H9 (cell line): Measurements from ENCODE around the gene USF3. TPM values are rescaled to one million over a fixed set of nuclear protein-coding genes. Genes with fewer than 3 reads are reported as not detected.

Experiments
- DNase-seq: peaks from one replicate; pipeline ENCODE4 v3.0.0-alpha.2; 2017
- H2AFZ ChIP-seq: one replicate; pipeline ENCODE4 v1.6.1; 2013; ENCODE audit warnings: mild to moderate bottlenecking, low read length, control low read depth, moderate library complexity
- H2AK5ac ChIP-seq: 2 replicates; pipeline ENCODE4 v1.6.1; 2013; ENCODE audit warnings: low read length, control low read depth, mixed read lengths; ENCODE audit not compliant: insufficient read length
- H2BK120ac ChIP-seq: one replicate; pipeline ENCODE4 v1.6.1; 2013; ENCODE audit warnings: low read depth, mild to moderate bottlenecking, low read length, control low read depth, inconsistent platforms; ENCODE audit not compliant: poor library complexity, severe bottlenecking
- H2BK12ac ChIP-seq: 2 replicates; pipeline ENCODE4 v1.6.1; 2013; ENCODE audit warnings: low read length, control low read depth, mixed read lengths, low read depth; ENCODE audit not compliant: insufficient read length
- H2BK15ac ChIP-seq: 2 replicates; pipeline ENCODE4 v1.6.1; 2013; ENCODE audit warnings: low read depth, low read length, control low read depth
- H2BK20ac ChIP-seq: one replicate; pipeline ENCODE4 v1.6.1; 2013; ENCODE audit warnings: low read depth, mild to moderate bottlenecking, low read length, control low read depth, inconsistent platforms; ENCODE audit not compliant: poor library complexity, severe bottlenecking
- H2BK5ac ChIP-seq: 2 replicates; pipeline ENCODE4 v1.6.1; 2013; ENCODE audit warnings: low read length, control low read depth, mixed read lengths; ENCODE audit not compliant: insufficient read length
- H3K14ac ChIP-seq: 2 replicates; pipeline ENCODE4 v1.6.1; 2013; ENCODE audit warnings: low read length, control low read depth; ENCODE audit not compliant: insufficient read depth
- H3K18ac ChIP-seq: 2 replicates; pipeline ENCODE4 v1.6.1; 2013; ENCODE audit warnings: low read depth, mild to moderate bottlenecking, mixed read lengths, low read length, control low read depth; ENCODE audit not compliant: insufficient read length
- H3K23ac ChIP-seq: 2 replicates; pipeline ENCODE4 v1.6.1; 2013; ENCODE audit warnings: low read length, control low read depth, mixed read lengths, low read depth; ENCODE audit not compliant: insufficient read length
- H3K23me2 ChIP-seq: 2 replicates; pipeline ENCODE4 v1.6.1; 2013; ENCODE audit warnings: low read depth, mild to moderate bottlenecking, mixed read lengths, low read length, control low read depth; ENCODE audit not compliant: insufficient read length, poor library complexity, severe bottlenecking
- H3K27ac ChIP-seq: 2 replicates; pipeline ENCODE4 v1.5.1; 2013; ENCODE audit warnings: low read length, control low read depth, mixed read lengths, low read depth; ENCODE audit not compliant: insufficient read length
- H3K27me3 ChIP-seq: 2 replicates; pipeline ENCODE4 v1.6.1; 2013; ENCODE audit warnings: low read length, control low read depth, inconsistent platforms; ENCODE audit not compliant: insufficient read depth
- H3K4ac ChIP-seq: 2 replicates; pipeline ENCODE4 v1.6.1; 2013; ENCODE audit warnings: low read depth, mild to moderate bottlenecking, control low read depth, inconsistent platforms, low read length, moderate library complexity
- H3K4me1 ChIP-seq: 2 replicates; pipeline ENCODE4 v1.6.1; 2013; ENCODE audit warnings: low read length, control low read depth, inconsistent platforms; ENCODE audit not compliant: insufficient read depth
- H3K4me2 ChIP-seq: 2 replicates; pipeline ENCODE4 v1.6.1; 2013; ENCODE audit warnings: low read length, control low read depth, mixed read lengths; ENCODE audit not compliant: insufficient read length, insufficient read depth
- H3K56ac ChIP-seq: 2 replicates; pipeline ENCODE4 v1.6.1; 2013; ENCODE audit warnings: low read depth, mild to moderate bottlenecking, mixed read lengths, low read length, control low read depth; ENCODE audit not compliant: insufficient read length
- H3K79me1 ChIP-seq: 2 replicates; pipeline ENCODE4 v1.6.1; 2013; ENCODE audit warnings: low read depth, mild to moderate bottlenecking, moderate library complexity, low read length, control low read depth, inconsistent platforms; ENCODE audit not compliant: insufficient read depth, poor library complexity, severe bottlenecking
- H3K79me2 ChIP-seq: 2 replicates; pipeline ENCODE4 v1.6.1; 2013; ENCODE audit warnings: low read length, control low read depth, inconsistent platforms; ENCODE audit not compliant: insufficient read depth
- H3K9ac ChIP-seq: 2 replicates; pipeline ENCODE4 v1.6.1; 2013; ENCODE audit warnings: low read length, control low read depth, mixed read lengths; ENCODE audit not compliant: insufficient read length; ENCODE audit errors: extremely low read depth
- H3K9me3 ChIP-seq: one replicate; pipeline ENCODE4 v1.6.1; 2013; ENCODE audit warnings: low read depth, low read length, inconsistent platforms; ENCODE audit not compliant: control insufficient read depth
- H3T11ph ChIP-seq: one replicate; pipeline ENCODE4 v1.6.1; 2013; ENCODE audit warnings: mild to moderate bottlenecking, low read length, control low read depth, inconsistent platforms
- H4K20me1 ChIP-seq: one replicate; pipeline ENCODE4 v1.6.1; 2013; ENCODE audit not compliant: control insufficient read depth, insufficient read length, insufficient read depth
- H4K5ac ChIP-seq: 2 replicates; pipeline ENCODE4 v1.6.1; 2013; ENCODE audit warnings: low read depth, mild to moderate bottlenecking, mixed read lengths, low read length, control low read depth; ENCODE audit not compliant: insufficient read length
- H4K8ac ChIP-seq: replicated peaks from 2 replicates; pipeline ENCODE4 v1.6.1; 2013; ENCODE audit warnings: low read length, control low read depth, mixed read lengths, low read depth; ENCODE audit not compliant: insufficient read length
- H4K91ac ChIP-seq: 2 replicates; pipeline ENCODE4 v1.6.1; 2013; ENCODE audit warnings: low read depth, mild to moderate bottlenecking, moderate library complexity, mixed read lengths, low read length, control low read depth; ENCODE audit not compliant: insufficient read length
- H3K27ac Mint-ChIP-seq, 3 experiments: 2 replicates in 2 of 3; 3 replicates in 1 of 3; pipeline ENCODE4 v1.8.0; 2020 to 2021; ENCODE audit warnings: mixed read lengths in 3 of 3, mild to moderate bottlenecking in 1 of 3, moderate library complexity in 1 of 3
- H3K27me3 Mint-ChIP-seq: 2 replicates; pipeline ENCODE4 v1.8.0; 2021; ENCODE audit warnings: low read depth, mild to moderate bottlenecking, moderate library complexity, mixed read lengths
- H3K36me3 Mint-ChIP-seq, 3 experiments: 2 replicates in 2 of 3; 3 replicates in 1 of 3; pipeline ENCODE4 v1.8.0; 2020 to 2021; ENCODE audit warnings: low read depth in 3 of 3, mixed read lengths in 3 of 3; ENCODE audit not compliant: insufficient read depth in 1 of 3
- H3K4me1 Mint-ChIP-seq, 2 experiments: 2 replicates each; pipeline ENCODE4 v1.8.0; 2020; ENCODE audit warnings: mixed read lengths in 2 of 2
- H3K4me3 Mint-ChIP-seq, 2 experiments: 2 replicates in 1 of 2; 3 replicates in 1 of 2; pipeline ENCODE4 v1.8.0; 2020 to 2021; ENCODE audit warnings: mild to moderate bottlenecking in 2 of 2, mixed read lengths in 2 of 2, moderate library complexity in 1 of 2
- H3K9me3 Mint-ChIP-seq, 2 experiments: 2 replicates in 1 of 2; 3 replicates in 1 of 2; pipeline ENCODE4 v1.8.0; 2020; ENCODE audit warnings: mild to moderate bottlenecking in 2 of 2, mixed read lengths in 2 of 2, moderate library complexity in 1 of 2
- CTCF ChIP-seq: fragments of 200-600 bp; sonication (generic); conservative IDR thresholded peaks from 3 replicates; pipeline ENCODE4 v1.8.0; 2021; ENCODE audit warnings: antibody characterized with exemption, mild to moderate bottlenecking
- WGBS: extraction: QIAGEN DNeasy Blood & Tissue Kit; methylation state at CpG from one replicate; pipeline ENCODE4 v1.1.7; 2013; ENCODE audit warnings: missing lambda C conversion rate, low lambda C conversion rate, mixed read lengths; ENCODE audit not compliant: insufficient read length; ENCODE audit errors: extremely low coverage; 5-methylcytosine and 5-hydroxymethylcytosine counted together
- total RNA-seq: library from RNA; stranded (reverse); gene quantifications from 2 replicates; pipeline ENCODE4 v1.2.1, GENCODE V29; 2021

The USF3 gene
- total RNA-seq, 1 experiment from 2014 or later: 13.8 TPM

DNA sequence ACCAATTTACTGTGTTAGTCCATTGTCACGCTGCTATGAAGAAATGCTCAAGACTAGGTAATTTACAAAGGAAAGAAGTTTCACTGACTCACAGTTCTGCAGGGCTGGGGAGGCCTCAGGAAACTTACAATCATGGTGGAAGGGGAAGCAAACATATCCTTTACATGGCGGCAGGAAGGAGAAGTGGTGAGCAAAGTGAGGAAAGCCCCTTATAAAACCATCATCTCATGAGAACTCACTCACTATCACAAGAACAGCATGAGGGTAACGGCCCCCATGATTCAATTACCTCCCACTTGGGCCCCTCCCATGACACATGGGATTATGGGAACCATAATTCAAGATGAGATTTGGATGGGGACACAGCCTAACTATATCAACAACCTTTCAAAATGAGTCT is 20.2 kb downstream of the USF3 start:
- Mint-ChIP-seq H3K4me3 (no peak overlapping the region), H3K9me3 (peaks cover 2 to 9% of the 10 kb centered on the region in 2 experiments; a peak in 3 of 5 replicates), H3K36me3 (peaks cover 11 to 35% (median 23%) of the 10 kb centered on the region in 3 experiments; a peak in 6 of 7 replicates), H3K27ac (no peak overlapping the region), H3K27me3 (no peaks in the 10 kb centered on the region), H3K4me1 (peaks cover 12 to 15% of the 10 kb centered on the region in 2 experiments)
- Histone ChIP-seq H3K23ac (no peak overlapping the region), H3K27ac (no peak overlapping the region), H2BK20ac (no peak overlapping the region), H3K4me1 (peaks cover 4% of the 10 kb centered on the region; the same call in 1 of the 2 replicates), H4K8ac (no peak overlapping the region), H2BK15ac (no peak overlapping the region), H3K79me2 (no peaks in the 10 kb centered on the region), H3K9me3 (no peaks in the 10 kb centered on the region), H3K27me3 (no peaks in the 10 kb centered on the region), H4K91ac (no peak overlapping the region), H2BK120ac (no peak overlapping the region), H3T11ph (no peak overlapping the region), H3K4ac (no peak overlapping the region), H3K4me2 (no peak overlapping the region), H3K18ac (no peak overlapping the region), H2BK12ac (no peak overlapping the region), H4K20me1 (no peaks in the 10 kb centered on the region), H3K56ac (no peak overlapping the region), H3K14ac (no peak overlapping the region), H2AFZ (no peak overlapping the region), H2AK5ac (no peak overlapping the region), H3K9ac (no peak overlapping the region), H3K79me1 (no peaks in the 10 kb centered on the region), H2BK5ac (no peak overlapping the region), H3K23me2 (no peaks in the 10 kb centered on the region), H4K5ac (no peak overlapping the region)
- no CpG with 5 or more reads among the region's 3 CpGs for WGBS
- no peak for DNase-seq
- no peak for TF ChIP-seq CTCF
